GM04504 (cell line): Measurements from ENCODE around the gene RXRA.

ENCODE experiments used
- DNase-seq: peaks from one replicate; pipeline ENCODE4 v3.0.0-alpha.2; 2012; ENCODE audit warnings: low read depth

The RXRA gene

GRCh38 chr9:134474055-134474370 lies 147.8 kb downstream of the RXRA start:
- no peak for DNase-seq

GRCh38 chr9:134475011-134475790 lies 148.9 kb downstream of the RXRA start:
- DNase-seq: peak; percentile 77

- DNase-seq: no peak
These were observed 150.2 kb downstream of the RXRA start for GRCh38 chr9:134476272-134476941.

GRCh38 chr9:134476942-134477335 lies 150.7 kb downstream of the RXRA start:
- DNase-seq: no peak

- no peak for DNase-seq
These were observed 151.2 kb downstream of the RXRA start for GRCh38 chr9:134477342-134477925.

GRCh38 chr9:134477927-134478326 lies 151.7 kb downstream of the RXRA start:
- no peak for DNase-seq

- DNase-seq: no peak
These were observed 155.5 kb downstream of the RXRA start for GRCh38 chr9:134481762-134482161.

GRCh38 chr9:134482226-134482625 lies 156.0 kb downstream of the RXRA start:
- no peak for DNase-seq

- DNase-seq: no peak
These were observed 157.3 kb downstream of the RXRA start for GRCh38 chr9:134483361-134484184.

GRCh38 chr9:134484479-134484878 lies 158.2 kb downstream of the RXRA start:
- DNase-seq: no peak

GRCh38 chr9:134485653-134486052 lies 159.4 kb downstream of the RXRA start:
- no peak for DNase-seq

GRCh38 chr9:134486143-134486591 lies 159.9 kb downstream of the RXRA start:
- no peak for DNase-seq

- no peak for DNase-seq
These were observed 160.3 kb downstream of the RXRA start for GRCh38 chr9:134486596-134486995.
